Right ventricle myocardium superior (tissue), 1 donor: ENCODE measurements around the gene ARPP21. TPM values are rescaled to one million over a fixed set of nuclear protein-coding genes. Genes with fewer than 3 reads are reported as not detected.

Experiments used
- ATAC-seq: fragments of 200-7000 bp; cut with Tn5 transposase; one replicate; pipeline ENCODE4 v1.9.1; 2020; ENCODE audit warnings: mild to moderate bottlenecking; ENCODE audit not compliant: poor library complexity
- DNase-seq: peaks from one replicate; pipeline ENCODE4 v3.0.0-alpha.2; 2020
- intact Hi-C: fragments of 100-400 bp; cut with DNase I; formaldehyde crosslinking; loops from one replicate; pipeline ENCODE4 v1.11.2; 2022
- total RNA-seq: library from RNA; stranded (reverse); fragmentation: NEBNext Ultra II Directional; extraction: Animal tissue kit (Norgen Biotek cat#: 25700); gene quantifications from one replicate; pipeline ENCODE4 v1.2.1, GENCODE V29; 2021
- donor health status: DM: no; HTN: yes; CAD: no; lungs with severe emphysema.

The ARPP21 gene
- total RNA-seq, 1 donor from 2014 or later, result not detected

- ATAC-seq (no peak), DNase-seq (no peak)
- intact Hi-C loops, result no loop called here
These were observed 79.6 kb downstream of the ARPP21 start for GRCh38 chr3:35718921-35719320.

- intact Hi-C loops, result no loop called here
- DNase-seq, result no peak
- no peak for ATAC-seq
These were observed 82.3 kb downstream of the ARPP21 start for GRCh38 chr3:35721628-35722027.

- intact Hi-C loops, result no loop called here
- ATAC-seq (no peak), DNase-seq (no peak)
These were observed 83.6 kb downstream of the ARPP21 start for GRCh38 chr3:35722902-35723301.

- no peak for DNase-seq
- intact Hi-C loops, result no loop called here
- no peak for ATAC-seq
These were observed 84.3 kb downstream of the ARPP21 start for GRCh38 chr3:35723480-35724097.

GRCh38 chr3:35724106-35724505 is 84.8 kb downstream of the ARPP21 start:
- intact Hi-C loops, result no loop called here
- DNase-seq (no peak), ATAC-seq (no peak)

GRCh38 chr3:35727179-35727578 is 87.9 kb downstream of the ARPP21 start:
- ATAC-seq, result no peak
- no peak for DNase-seq
- intact Hi-C loops, result no loop called here

GRCh38 chr3:35733341-35733740 is 94.0 kb downstream of the ARPP21 start:
- ATAC-seq (no peak), DNase-seq (no peak)
- intact Hi-C loops, result no loop called here

- DNase-seq, result no peak
- no peak for ATAC-seq
- intact Hi-C loops, result no loop called here
These were observed 94.5 kb downstream of the ARPP21 start for GRCh38 chr3:35733864-35734263.

GRCh38 chr3:35737080-35737479 is 97.8 kb downstream of the ARPP21 start:
- DNase-seq, result no peak
- ATAC-seq, result no peak
- intact Hi-C loops, result no loop called here

- DNase-seq, result no peak
- intact Hi-C loops, result no loop called here
- ATAC-seq, result no peak
These were observed 98.2 kb downstream of the ARPP21 start for GRCh38 chr3:35737527-35737926.

- intact Hi-C loops, result no loop called here
- DNase-seq (no peak), ATAC-seq (no peak)
These were observed 98.8 kb downstream of the ARPP21 start for GRCh38 chr3:35737934-35738706.

- intact Hi-C loops, result no loop called here
- no peak for DNase-seq
- no peak for ATAC-seq
These were observed 100.0 kb downstream of the ARPP21 start for GRCh38 chr3:35739181-35739809.

GRCh38 chr3:35739964-35740527 is 100.7 kb downstream of the ARPP21 start:
- no peak for DNase-seq
- no peak for ATAC-seq
- intact Hi-C loops, result no loop called here

- DNase-seq (no peak), ATAC-seq (no peak)
- intact Hi-C loops, result no loop called here
These were observed 103.9 kb downstream of the ARPP21 start for GRCh38 chr3:35743218-35743617.

GRCh38 chr3:35744419-35744818 is 105.1 kb downstream of the ARPP21 start:
- no peak for ATAC-seq
- intact Hi-C loops, result no loop called here
- DNase-seq, result no peak

- intact Hi-C loops, result no loop called here
- DNase-seq, result no peak
- no peak for ATAC-seq
These were observed 106.0 kb downstream of the ARPP21 start for GRCh38 chr3:35745351-35745750.

GRCh38 chr3:35745802-35746484 is 106.6 kb downstream of the ARPP21 start:
- ATAC-seq (no peak), DNase-seq (no peak)
- intact Hi-C loops, result no loop called here

GRCh38 chr3:35746492-35746891 is 107.2 kb downstream of the ARPP21 start:
- DNase-seq (no peak), ATAC-seq (no peak)
- intact Hi-C loops, result no loop called here

- intact Hi-C loops, result no loop called here
These were observed 108.8 kb downstream of the ARPP21 start for GRCh38 chr3:35748144-35748543.

More at GRCh38 chr3:35748144-35748543, 108.8 kb downstream of the ARPP21 start:
- no peak for ATAC-seq
- DNase-seq, result no peak
